A673 (cell line): ENCODE measurements around the gene GMDS. TPM values are rescaled to one million over a fixed set of nuclear protein-coding genes. Genes with fewer than 3 reads are reported as not detected.

Experiments used
- BruUV-seq: library from RNA; stranded (reverse); fragments of 400-500 nt; replicated peaks from 2 replicates; lab custom pipeline; 2021; lab: Mats Ljungman, UMichigan
- CTCF ChIA-PET: fragments of 300-600 bp; sonication (Branson Sonifier 250); formaldehyde crosslinking; loops from one replicate; lab custom pipeline; 2022; ENCODE audit warnings: antibody characterized with exemption; lab: Charles Lee
- POLR2A ChIA-PET: fragments of 300-600 bp; sonication (Branson Sonifier 250); formaldehyde crosslinking; loops from one replicate; lab custom pipeline; 2022; ENCODE audit warnings: antibody characterized with exemption; ENCODE audit not compliant: low non-redundant PET; lab: Charles Lee
- DNase-seq: peaks from one replicate; pipeline ENCODE4 v3.0.0-alpha.2; 2015; ENCODE audit warnings: low spot score
- H3K27ac ChIP-seq: fragments of 200-600 bp; sonication (generic); 2 replicates; pipeline ENCODE4 v1.5.1; 2016; ENCODE audit warnings: mixed run types, low read depth, mild to moderate bottlenecking, mixed read lengths, antibody characterized with exemption, low read length; ENCODE audit not compliant: poor library complexity, severe bottlenecking
- H3K27me3 ChIP-seq: fragments of 200-600 bp; sonication (generic); replicated peaks from 2 replicates; pipeline ENCODE4 v1.6.1; 2017; ENCODE audit warnings: mixed run types, low read depth, mild to moderate bottlenecking, mixed read lengths, antibody characterized with exemption, low read length; ENCODE audit not compliant: insufficient read depth, poor library complexity
- H3K36me3 ChIP-seq: fragments of 200-600 bp; sonication (generic); 2 replicates; pipeline ENCODE4 v1.6.1; 2016; ENCODE audit warnings: mixed run types, mild to moderate bottlenecking, mixed read lengths, antibody characterized with exemption, low read length; ENCODE audit not compliant: insufficient read depth, poor library complexity, severe bottlenecking
- H3K4me1 ChIP-seq: fragments of 200-600 bp; sonication (generic); 2 replicates; pipeline ENCODE4 v1.6.1; 2017; ENCODE audit warnings: mixed run types, mild to moderate bottlenecking, mixed read lengths, antibody characterized with exemption, low read length; ENCODE audit not compliant: insufficient read depth, poor library complexity, severe bottlenecking
- H3K4me3 ChIP-seq: fragments of 200-600 bp; sonication (generic); 2 replicates; pipeline ENCODE4 v1.5.1; 2016; ENCODE audit warnings: low read depth, mixed run types, mild to moderate bottlenecking, mixed read lengths, low read length; ENCODE audit not compliant: poor library complexity, severe bottlenecking
- H3K9me3 ChIP-seq: fragments of 200-600 bp; sonication (generic); 2 replicates; pipeline ENCODE4 v1.6.1; 2016; ENCODE audit warnings: mixed run types, low read depth, mild to moderate bottlenecking, mixed read lengths, antibody characterized with exemption, low read length; ENCODE audit not compliant: poor library complexity, severe bottlenecking
- CTCF ChIP-seq: fragments of 300-800, 200-600 bp; sonication (generic); conservative IDR thresholded peaks from 2 replicates; pipeline ENCODE4 v1.5.1; 2017; ENCODE audit warnings: low read depth, mild to moderate bottlenecking, antibody characterized with exemption, low read length, moderate library complexity, mixed read lengths
- EZH2 ChIP-seq: fragments of 200-600 bp; sonication (generic); IDR thresholded peaks from 2 replicates; pipeline ENCODE4 v1.6.1; 2017; ENCODE audit warnings: borderline replicate concordance, low read depth, mild to moderate bottlenecking, mixed read lengths, antibody characterized with exemption, low read length; ENCODE audit not compliant: poor library complexity, severe bottlenecking
- intact Hi-C: fragments of 100-400 bp; cut with micrococcal nuclease; formaldehyde crosslinking; loops from one replicate; pipeline ENCODE4 v1.10.0; 2022; ENCODE audit not compliant: unreplicated experiment
- total RNA-seq: library from RNA; stranded (reverse); gene quantifications from 2 replicates; pipeline ENCODE4 v1.2.3, GENCODE V29; 2021

The GMDS gene
- total RNA-seq, 1 experiment from 2014 or later, result 15.2 TPM

- POLR2A ChIA-PET, result no interaction called here
- CTCF ChIA-PET, result no interaction called here
- DNase-seq, result no peak
- Histone ChIP-seq H3K36me3 (no peaks in the 10 kb centered on the region), H3K4me3 (no peak overlapping the region), H3K27ac (no peak overlapping the region), H3K4me1 (peaks cover 4% of the 10 kb centered on the region), H3K27me3 (peaks cover 34% of the 10 kb centered on the region), H3K9me3 (no peaks in the 10 kb centered on the region)
- no peak for TF ChIP-seq EZH2
- no peak for TF ChIP-seq CTCF
- intact Hi-C loops, result no loop called here
- no TSS peak for BruUV-seq
Observed at GRCh38 chr6:1615853-1616420, 629.5 kb downstream of the GMDS start.

- DNase-seq, result no peak
- Histone ChIP-seq H3K4me1 (peaks cover 4% of the 10 kb centered on the region), H3K4me3 (no peak overlapping the region), H3K27me3 (peaks cover 40% of the 10 kb centered on the region), H3K9me3 (no peaks in the 10 kb centered on the region), H3K36me3 (no peaks in the 10 kb centered on the region), H3K27ac (no peak overlapping the region)
- intact Hi-C loops, result no loop called here
- ChIA-PET CTCF (no interaction called here), POLR2A (no interaction called here)
- TF ChIP-seq CTCF (no peak), EZH2 (no peak)
- BruUV-seq, result no TSS peak
Observed at GRCh38 chr6:1615151-1615852, 630.1 kb downstream of the GMDS start.

- BruUV-seq, result no TSS peak
Observed at GRCh38 chr6:1614448-1615150, 630.8 kb downstream of the GMDS start.

More at GRCh38 chr6:1614448-1615150, 630.8 kb downstream of the GMDS start:
- Histone ChIP-seq H3K9me3 (no peaks in the 10 kb centered on the region), H3K27ac (no peak overlapping the region), H3K27me3 (peaks cover 40% of the 10 kb centered on the region), H3K36me3 (no peaks in the 10 kb centered on the region), H3K4me3 (no peak overlapping the region), H3K4me1 (peaks cover 4% of the 10 kb centered on the region)
- CTCF ChIA-PET, result no interaction called here
- TF ChIP-seq CTCF (no peak), EZH2 (no peak)
- no peak for DNase-seq
- intact Hi-C loops, result loop anchor here (5.0 kb wide), 1 partner anchor 73 kb away; no protein-coding TSS in a partner anchor
- POLR2A ChIA-PET, result no interaction called here
